HCT116 (cell line): Measurements from ENCODE around the gene CNDP1. TPM values are rescaled to one million over a fixed set of nuclear protein-coding genes. Genes with fewer than 3 reads are reported as not detected.

Experiments
- ATAC-seq: fragments of 200-7000 bp; cut with Tn5 transposase; 2 replicates; pipeline ENCODE4 v1.9.1; 2020; ENCODE audit warnings: mild to moderate bottlenecking, moderate library complexity
- BruUV-seq: library from RNA; stranded (reverse); fragments of 400-500 nt; replicated peaks from 2 replicates; lab custom pipeline; 2021; lab: Mats Ljungman, UMichigan
- CTCF ChIA-PET: fragments of 300-600 bp; sonication (Branson Sonifier 250); formaldehyde crosslinking; loops from one replicate; lab custom pipeline; 2021; ENCODE audit warnings: antibody characterized with exemption; lab: Charles Lee
- POLR2A ChIA-PET: fragments of 300-600, 350-600 bp; sonication (Branson Sonifier 250); formaldehyde crosslinking; loops from one replicate; lab custom pipeline; 2021; ENCODE audit warnings: antibody characterized with exemption; lab: Charles Lee
- RAD21 ChIA-PET, 2 experiments: fragments of 300-600 bp; sonication (Branson Sonifier 250); formaldehyde crosslinking; loops; one replicate each; lab custom pipeline; 2023; ENCODE audit warnings: low total read pairs in 2 of 2; ENCODE audit not compliant: uncharacterized antibody in 2 of 2, unreplicated experiment in 2 of 2, low non-redundant PET in 1 of 2; lab: Charles Lee
- DNase-seq: peaks from one replicate; pipeline ENCODE4 v3.0.0-alpha.2; 2010; ENCODE audit warnings: low read depth, low spot score
- H2AFZ ChIP-seq: fragments of 200-600 bp; shearing (Covaris generic), sonication (generic); 2 replicates; pipeline ENCODE4 v1.6.1; 2017; ENCODE audit warnings: low read depth, mixed run types, mixed read lengths, antibody characterized with exemption, low read length; ENCODE audit not compliant: poor library complexity, severe bottlenecking
- H3K27ac ChIP-seq: 2 replicates; pipeline ENCODE4 v1.5.1; 2012; ENCODE audit warnings: low read depth, low read length
- H3K27me3 ChIP-seq: fragments of 200-600 bp; sonication (generic); 2 replicates; pipeline ENCODE4 v1.6.1; 2016; ENCODE audit warnings: mixed run types, low read length, mixed read lengths; ENCODE audit not compliant: insufficient read depth
- H3K36me3 ChIP-seq, 2 experiments: fragments of 200-500 bp in 1 of 2; fragments of 200-600 bp in 1 of 2; sonication (Bioruptor generic) in 1 of 2; sonication (generic) in 1 of 2; 2 replicates each; pipeline versions ENCODE4 v1.5.1 to v1.6.1; 2014 to 2016; ENCODE audit warnings: low read length in 2 of 2, inconsistent platforms in 1 of 2, mixed read lengths in 1 of 2, mixed run types in 1 of 2; ENCODE audit not compliant: insufficient read depth in 2 of 2, control insufficient read depth in 1 of 2
- H3K4me1 ChIP-seq, 2 experiments: fragments of 200-600 bp in 1 of 2; sonication (generic) in 1 of 2; 2 replicates each; pipeline versions ENCODE4 v1.5.1 to v1.6.1; 2012 to 2017; ENCODE audit warnings: low read length in 2 of 2, inconsistent platforms in 1 of 2, mild to moderate bottlenecking in 1 of 2, mixed read lengths in 1 of 2, mixed run types in 1 of 2, moderate library complexity in 1 of 2; ENCODE audit not compliant: insufficient read depth in 2 of 2, control insufficient read depth in 1 of 2
- H3K4me2 ChIP-seq: fragments of 200-600 bp; sonication (generic); 2 replicates; pipeline ENCODE4 v1.6.1; 2017; ENCODE audit warnings: mixed run types, low read length, mixed read lengths
- H3K4me3 ChIP-seq, 2 experiments: fragments of 200-600 bp in 1 of 2; sonication (generic) in 1 of 2; replicated peaks in 1 of 2; 2 replicates each; pipeline ENCODE4 v1.5.1; 2011 to 2016; ENCODE audit warnings: low read length in 2 of 2, control low read depth in 1 of 2, low read depth in 1 of 2, mild to moderate bottlenecking in 1 of 2, mixed read lengths in 1 of 2, mixed run types in 1 of 2
- H3K79me2 ChIP-seq: fragments of 200-600 bp; sonication (generic); 2 replicates; pipeline ENCODE4 v1.6.1; 2017; ENCODE audit warnings: mild to moderate bottlenecking, mixed run types, low read length, moderate library complexity, mixed read lengths; ENCODE audit not compliant: insufficient read depth
- H3K9ac ChIP-seq: fragments of 200-600 bp; sonication (generic); 2 replicates; pipeline ENCODE4 v1.6.1; 2016; ENCODE audit warnings: low read length, mixed read lengths
- H3K9me2 ChIP-seq: fragments of 200-600 bp; sonication (generic), shearing (Covaris generic); 2 replicates; pipeline ENCODE4 v1.6.1; 2017; ENCODE audit warnings: mixed run types, mild to moderate bottlenecking, moderate library complexity; ENCODE audit not compliant: insufficient read depth
- H3K9me3 ChIP-seq, 2 experiments: fragments of 200-500 bp in 1 of 2; fragments of 200-600 bp in 1 of 2; sonication (Bioruptor generic) in 1 of 2; sonication (generic) in 1 of 2; 2 replicates each; pipeline ENCODE4 v1.6.1; 2014 to 2017; ENCODE audit warnings: low read length in 2 of 2, mixed read lengths in 2 of 2, inconsistent platforms in 1 of 2, low read depth in 1 of 2, mild to moderate bottlenecking in 1 of 2, mixed run types in 1 of 2, moderate library complexity in 1 of 2; ENCODE audit not compliant: control insufficient read depth in 1 of 2, insufficient read depth in 1 of 2
- H4K20me1 ChIP-seq: fragments of 200-600 bp; sonication (generic), shearing (Covaris generic); 2 replicates; pipeline ENCODE4 v1.6.1; 2017; ENCODE audit warnings: mixed run types, mild to moderate bottlenecking, moderate library complexity; ENCODE audit not compliant: insufficient read depth
- ATF3 ChIP-seq: IDR thresholded peaks from 2 replicates; pipeline ENCODE4 v1.6.1; 2012
- CBX3 ChIP-seq: IDR thresholded peaks from 2 replicates; pipeline ENCODE4 v1.6.1; 2012; ENCODE audit warnings: low read depth
- CEBPB ChIP-seq: IDR thresholded peaks from 2 replicates; pipeline ENCODE4 v1.6.1; 2012; ENCODE audit warnings: low read depth
- CTCF ChIP-seq, 3 experiments: fragments of 200-600 bp in 1 of 3; sonication (generic) in 1 of 3; IDR thresholded peaks in 2 of 3; conservative IDR thresholded peaks in 1 of 3; 2 replicates each; pipeline ENCODE4 v1.5.1; 2012 to 2017; ENCODE audit warnings: low read depth in 2 of 3, low read length in 2 of 3, antibody characterized with exemption in 1 of 3, borderline replicate concordance in 1 of 3, control low read depth in 1 of 3, mild to moderate bottlenecking in 1 of 3, mixed read lengths in 1 of 3, mixed run types in 1 of 3, moderate library complexity in 1 of 3; ENCODE audit not compliant: insufficient read depth in 1 of 3
- EGR1 ChIP-seq: IDR thresholded peaks from 2 replicates; pipeline ENCODE4 v1.6.1; 2012; ENCODE audit warnings: low read depth
- EZH2 ChIP-seq: fragments of 200-600 bp; sonication (generic); IDR thresholded peaks from 2 replicates; pipeline ENCODE4 v1.6.1; 2017; ENCODE audit warnings: antibody characterized with exemption, mixed run types
- EZH2phosphoT487 ChIP-seq: fragments of 200-600 bp; IDR thresholded peaks from 2 replicates; pipeline ENCODE4 v1.6.1; 2018; ENCODE audit warnings: antibody characterized with exemption, borderline replicate concordance
- MAX ChIP-seq: IDR thresholded peaks from 2 replicates; pipeline ENCODE4 v1.6.1; 2012
- RAD21 ChIP-seq: IDR thresholded peaks from 2 replicates; pipeline ENCODE4 v1.6.1; 2012; ENCODE audit warnings: low read depth, mild to moderate bottlenecking
- REST ChIP-seq: IDR thresholded peaks from 2 replicates; pipeline ENCODE4 v1.6.1; 2012; ENCODE audit warnings: low read depth
- SP1 ChIP-seq: IDR thresholded peaks from 2 replicates; pipeline ENCODE4 v1.6.1; 2012; ENCODE audit warnings: low read depth
- ZBTB33 ChIP-seq: IDR thresholded peaks from 2 replicates; pipeline ENCODE4 v1.6.1; 2011; ENCODE audit warnings: mild to moderate bottlenecking, low read length, moderate library complexity; ENCODE audit not compliant: insufficient replicate concordance; ENCODE audit errors: extremely low read depth
- ZNF274 ChIP-seq: fragments of 200-500 bp; sonication (Bioruptor generic); IDR thresholded peaks from 2 replicates; pipeline ENCODE4 v1.6.1; 2014; ENCODE audit warnings: mild to moderate bottlenecking, low read depth, low read length, inconsistent platforms
- intact Hi-C: fragments of 100-400 bp; cut with micrococcal nuclease; formaldehyde crosslinking; loops from 2 replicates; pipeline ENCODE4 v1.10.0; 2022
- total RNA-seq: library from RNA; stranded (reverse); gene quantifications from one replicate; pipeline ENCODE4 v1.2.1, GENCODE V29; 2021; ENCODE audit not compliant: unreplicated experiment

CNDP1 gene
- total RNA-seq, 1 experiment from 2014 or later = not detected

GRCh38 chr18:74616494-74616893 lies 82.2 kb downstream of the CNDP1 start (continued):
- TF ChIP-seq RAD21 = no peak
- no peak for TF ChIP-seq EZH2phosphoT487
- TF ChIP-seq REST = no peak

- ChIA-PET POLR2A (no interaction called here), CTCF (no interaction called here)
- no peak for TF ChIP-seq CEBPB
- TF ChIP-seq EZH2 = no peak
- TF ChIP-seq CTCF (IDR thresholded peaks at IDR 0.05 in 2 of 3, conservative IDR thresholded peaks at IDR 0.05 in 1 of 3; ENCODE audit: borderline replicate concordance in 1 of 3, insufficient read depth in 1 of 3, low read depth in 2 of 3, low read length in 2 of 3) = no peak
- TF ChIP-seq MAX = no peak
- no peak for TF ChIP-seq SP1
- TF ChIP-seq CBX3 = no peak
- no peak for TF ChIP-seq ZBTB33
- TF ChIP-seq ATF3 = no peak
- no peak for TF ChIP-seq EGR1
- TF ChIP-seq ZNF274 = no peak
- TF ChIP-seq EZH2phosphoT487 = no peak
These were observed 83.2 kb downstream of the CNDP1 start for GRCh38 chr18:74617486-74617885.

More at GRCh38 chr18:74617486-74617885, 83.2 kb downstream of the CNDP1 start:
- ATAC-seq = no peak
- H3K36me3 ChIP-seq = no peaks in the 10 kb centered on the region
- DNase-seq = no peak
- H3K4me1 ChIP-seq = no peaks in the 10 kb centered on the region
- H3K27ac ChIP-seq = no peak overlapping the region
- H3K27me3 ChIP-seq = no peaks in the 10 kb centered on the region
- H3K9me3 ChIP-seq = 0 out of 4 replicates have a peak, but pooled peaks cover 0 to 6% of the 10 kb centered on the region in 2 experiments
- BruUV-seq = no TSS peak
- no peak overlapping the region for H3K9ac ChIP-seq
- intact Hi-C loops = no loop called here
- H3K79me2 ChIP-seq = no peaks in the 10 kb centered on the region; the same call in 1 of the 2 replicates
- no peaks in the 10 kb centered on the region for H3K9me2 ChIP-seq
- no peak overlapping the region for H3K4me3 ChIP-seq
- RAD21 ChIA-PET = no interaction called here
- no peak overlapping the region for H2AFZ ChIP-seq
- H3K4me2 ChIP-seq = no peak overlapping the region
- H4K20me1 ChIP-seq = no peaks in the 10 kb centered on the region
